Nephron (organoid): Measurements from ENCODE around the gene UNC79.

ENCODE experiments used
- H3K27ac Mint-ChIP-seq, 3 experiments: 2 replicates each; pipeline ENCODE4 v1.8.0; 2020; ENCODE audit warnings: mixed read lengths in 3 of 3, mild to moderate bottlenecking in 2 of 3, moderate library complexity in 1 of 3
- H3K27me3 Mint-ChIP-seq: 2 replicates; pipeline ENCODE4 v1.8.0; 2021; ENCODE audit warnings: low read depth, mild to moderate bottlenecking, moderate library complexity, mixed read lengths
- H3K36me3 Mint-ChIP-seq: 2 replicates; pipeline ENCODE4 v1.8.0; 2020; ENCODE audit warnings: low read depth, mixed read lengths
- H3K4me1 Mint-ChIP-seq: 2 replicates; pipeline ENCODE4 v1.8.0; 2020; ENCODE audit warnings: mixed read lengths
- H3K4me3 Mint-ChIP-seq, 3 experiments: 2 replicates each; pipeline ENCODE4 v1.8.0; 2020; ENCODE audit warnings: mild to moderate bottlenecking in 3 of 3, mixed read lengths in 3 of 3, moderate library complexity in 2 of 3
- H3K9me3 Mint-ChIP-seq: 2 replicates; pipeline ENCODE4 v1.8.0; 2020; ENCODE audit warnings: mixed read lengths
- TF ChIP-seq, protein P1 (sequence below), 3 experiments: fragments of 200-600 bp; sonication (generic); IDR thresholded peaks; one replicate each; pipeline ENCODE4 v1.5.0; 2021; ENCODE audit warnings: antibody characterized with exemption in 3 of 3; ENCODE audit not compliant: unreplicated experiment in 3 of 3

UNC79 gene

GRCh38 chr14:93720981-93721483, 290.3 kb downstream of the UNC79 start:
- no peak overlapping the region for H3K4me3 Mint-ChIP-seq
- TF ChIP-seq, protein P1, sequence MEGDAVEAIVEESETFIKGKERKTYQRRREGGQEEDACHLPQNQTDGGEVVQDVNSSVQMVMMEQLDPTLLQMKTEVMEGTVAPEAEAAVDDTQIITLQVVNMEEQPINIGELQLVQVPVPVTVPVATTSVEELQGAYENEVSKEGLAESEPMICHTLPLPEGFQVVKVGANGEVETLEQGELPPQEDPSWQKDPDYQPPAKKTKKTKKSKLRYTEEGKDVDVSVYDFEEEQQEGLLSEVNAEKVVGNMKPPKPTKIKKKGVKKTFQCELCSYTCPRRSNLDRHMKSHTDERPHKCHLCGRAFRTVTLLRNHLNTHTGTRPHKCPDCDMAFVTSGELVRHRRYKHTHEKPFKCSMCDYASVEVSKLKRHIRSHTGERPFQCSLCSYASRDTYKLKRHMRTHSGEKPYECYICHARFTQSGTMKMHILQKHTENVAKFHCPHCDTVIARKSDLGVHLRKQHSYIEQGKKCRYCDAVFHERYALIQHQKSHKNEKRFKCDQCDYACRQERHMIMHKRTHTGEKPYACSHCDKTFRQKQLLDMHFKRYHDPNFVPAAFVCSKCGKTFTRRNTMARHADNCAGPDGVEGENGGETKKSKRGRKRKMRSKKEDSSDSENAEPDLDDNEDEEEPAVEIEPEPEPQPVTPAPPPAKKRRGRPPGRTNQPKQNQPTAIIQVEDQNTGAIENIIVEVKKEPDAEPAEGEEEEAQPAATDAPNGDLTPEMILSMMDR (IDR thresholded peaks at IDR 0.05; ENCODE audit: unreplicated experiment in 3 of 3), result no peak
- no peaks in the 10 kb centered on the region for H3K9me3 Mint-ChIP-seq
- H3K27me3 Mint-ChIP-seq, result peaks cover 6% of the 10 kb centered on the region
- no peaks in the 10 kb centered on the region for H3K36me3 Mint-ChIP-seq
- H3K27ac Mint-ChIP-seq, result no peak overlapping the region
- H3K4me1 Mint-ChIP-seq, result peaks cover 16% of the 10 kb centered on the region

- Mint-ChIP-seq H3K36me3 (no peaks in the 10 kb centered on the region), H3K27ac (no peak overlapping the region), H3K9me3 (no peaks in the 10 kb centered on the region), H3K4me3 (no peak overlapping the region), H3K4me1 (peaks cover 16% of the 10 kb centered on the region), H3K27me3 (peaks cover 5% of the 10 kb centered on the region)
- TF ChIP-seq, protein P1 (IDR thresholded peaks at IDR 0.05; ENCODE audit: unreplicated experiment in 3 of 3), result no peak
Observed at GRCh38 chr14:93723001-93723400, 292.3 kb downstream of the UNC79 start.

GRCh38 chr14:93725002-93725582, 294.4 kb downstream of the UNC79 start:
- no peak overlapping the region for H3K4me3 Mint-ChIP-seq
- TF ChIP-seq, protein P1 (IDR thresholded peaks at IDR 0.05; ENCODE audit: unreplicated experiment in 3 of 3), result no peak
- H3K36me3 Mint-ChIP-seq, result no peaks in the 10 kb centered on the region
- no peaks in the 10 kb centered on the region for H3K9me3 Mint-ChIP-seq
- H3K27ac Mint-ChIP-seq, result no peak overlapping the region
- peaks cover 15% of the 10 kb centered on the region for H3K27me3 Mint-ChIP-seq
- H3K4me1 Mint-ChIP-seq, result peaks cover 16% of the 10 kb centered on the region

- H3K4me3 Mint-ChIP-seq, result no peak overlapping the region
- H3K36me3 Mint-ChIP-seq, result no peaks in the 10 kb centered on the region
- H3K27me3 Mint-ChIP-seq, result peaks cover 18% of the 10 kb centered on the region
- TF ChIP-seq, protein P1 (IDR thresholded peaks at IDR 0.05; ENCODE audit: unreplicated experiment in 3 of 3), result no peak
- H3K9me3 Mint-ChIP-seq, result no peaks in the 10 kb centered on the region
- peaks cover 7% of the 10 kb centered on the region for H3K4me1 Mint-ChIP-seq
- no peak overlapping the region for H3K27ac Mint-ChIP-seq
Observed at GRCh38 chr14:93725993-93726392, 295.3 kb downstream of the UNC79 start.

DNA sequence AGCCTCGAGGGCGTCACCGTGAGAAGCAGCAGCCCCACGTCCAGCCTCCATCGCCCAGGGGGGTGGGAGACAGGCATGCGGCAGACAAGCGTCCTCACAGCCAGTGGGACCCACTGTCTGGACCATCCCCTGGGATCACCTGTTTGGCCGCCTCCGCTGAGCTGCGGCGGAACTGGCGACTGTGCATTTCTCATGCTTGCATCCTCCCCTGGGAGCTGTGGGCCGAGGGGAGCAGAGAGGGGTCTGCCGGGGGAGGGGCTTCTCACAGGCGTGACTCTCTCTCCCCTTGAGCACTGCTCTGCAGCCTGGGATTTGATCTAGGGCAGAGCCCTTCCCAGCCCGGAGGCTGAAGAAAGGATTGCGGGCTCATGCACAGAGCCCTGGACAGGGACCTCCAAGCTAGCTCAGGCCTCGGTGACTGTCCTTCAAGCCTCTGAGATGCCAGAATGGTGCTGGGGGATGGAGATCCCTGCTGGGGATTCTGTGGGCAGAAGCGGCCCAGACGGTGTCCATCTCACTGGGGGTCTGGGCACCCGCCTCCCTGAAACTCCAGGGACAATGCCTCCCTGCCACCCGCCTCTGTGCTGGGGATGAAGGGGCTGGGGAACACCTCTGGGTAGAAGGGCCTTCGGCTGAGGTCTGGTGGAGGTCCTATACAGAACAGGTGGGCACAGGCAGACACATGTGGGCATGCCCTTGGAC, 296.5 kb downstream of the UNC79 start:
- H3K27ac Mint-ChIP-seq, result no peak overlapping the region
- H3K4me3 Mint-ChIP-seq, result no peak overlapping the region
- H3K9me3 Mint-ChIP-seq, result no peaks in the 10 kb centered on the region
- TF ChIP-seq, protein P1 (IDR thresholded peaks at IDR 0.05; ENCODE audit: unreplicated experiment in 3 of 3), result no peak
- peaks cover 7% of the 10 kb centered on the region for H3K4me1 Mint-ChIP-seq
- no peaks in the 10 kb centered on the region for H3K36me3 Mint-ChIP-seq
- peaks cover 23% of the 10 kb centered on the region for H3K27me3 Mint-ChIP-seq
